ENCODE data around the gene PRKN. TPM values are rescaled to one million over a fixed set of nuclear protein-coding genes. Genes with fewer than 3 reads are reported as not detected.

Gene PRKN
- polyA plus RNA-seq, 1 donor from 2014 or later = 1.2 TPM

DNA sequence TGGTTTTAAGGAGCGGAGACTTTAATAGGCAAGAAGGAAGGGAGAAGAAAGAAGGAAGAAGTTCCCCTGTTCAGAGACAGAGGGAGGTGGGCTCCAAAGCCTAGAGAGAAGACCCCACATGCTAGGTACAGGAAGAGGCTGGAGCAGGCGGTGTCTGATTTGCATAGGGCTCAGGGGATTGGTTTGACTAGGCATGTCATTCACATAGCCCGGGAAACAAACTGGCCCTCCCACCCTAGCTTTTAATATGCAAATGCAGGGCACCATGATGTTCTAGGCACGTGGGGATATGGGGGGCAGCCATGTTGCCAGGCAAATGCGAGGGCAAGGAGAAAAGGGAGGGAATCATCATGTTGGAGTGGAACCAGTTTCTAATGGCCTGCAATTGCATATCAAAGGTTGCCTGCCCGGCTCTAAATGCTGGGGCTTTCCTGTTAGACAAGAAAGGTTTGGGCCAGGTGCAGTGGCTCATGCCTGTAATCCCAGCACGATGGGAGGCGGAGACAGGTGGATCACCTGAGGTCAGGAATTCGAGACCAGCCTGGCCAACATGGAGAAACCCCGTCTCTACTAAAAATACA, 1419.4 kb downstream of the PRKN start:
- no peaks in the 10 kb centered on the region for H3K36me3 ChIP-seq (ENCODE audit: insufficient read depth, low read length)
- H3K4me2 ChIP-seq (ENCODE audit: low read length) = no peak overlapping the region
- no peak overlapping the region for H3K9ac ChIP-seq (ENCODE audit: low read length)
- no peaks in the 10 kb centered on the region for H3F3A ChIP-seq (ENCODE audit: insufficient read depth, low read length, poor library complexity, severe bottlenecking)
- no peaks in the 10 kb centered on the region for H3K79me2 ChIP-seq (replicated peaks; ENCODE audit: insufficient read depth, low read length)
- no peaks in the 10 kb centered on the region for H3K9me3 ChIP-seq (ENCODE audit: low read length)
- H3K4me3 ChIP-seq (ENCODE audit: low read length) = no peak overlapping the region
- no peaks in the 10 kb centered on the region for H4K20me1 ChIP-seq (ENCODE audit: insufficient read depth)
- H3K27ac ChIP-seq (ENCODE audit: low read length) = no peak overlapping the region
- H2AFZ ChIP-seq (ENCODE audit: low read depth, low read length) = no peak overlapping the region
- H3K27me3 ChIP-seq (ENCODE audit: insufficient read depth, low read depth, low read length) = no peaks in the 10 kb centered on the region
- H3K9me2 ChIP-seq (ENCODE audit: insufficient read depth, low read length) = no peaks in the 10 kb centered on the region
- TF ChIP-seq REST (IDR thresholded peaks at IDR 0.05; ENCODE audit: borderline replicate concordance) (no peak), EP300 (conservative IDR thresholded peaks at IDR 0.05; ENCODE audit: poor library complexity, severe bottlenecking) (no peak), SMC3 (conservative IDR thresholded peaks at IDR 0.05; ENCODE audit: poor library complexity) (no peak), POLR2AphosphoS5 (IDR thresholded peaks at IDR 0.05) (no peak), TAF1 (IDR thresholded peaks at IDR 0.05; ENCODE audit: low read depth) (no peak), MXI1 (conservative IDR thresholded peaks at IDR 0.05; ENCODE audit: poor library complexity, severe bottlenecking) (no peak), RAD21 (conservative IDR thresholded peaks at IDR 0.05) (no peak), EZH2 (IDR thresholded peaks at IDR 0.05; ENCODE audit: borderline replicate concordance, insufficient read depth, low read length, poor library complexity, severe bottlenecking) (no peak)
- TF ChIP-seq, protein P1, sequence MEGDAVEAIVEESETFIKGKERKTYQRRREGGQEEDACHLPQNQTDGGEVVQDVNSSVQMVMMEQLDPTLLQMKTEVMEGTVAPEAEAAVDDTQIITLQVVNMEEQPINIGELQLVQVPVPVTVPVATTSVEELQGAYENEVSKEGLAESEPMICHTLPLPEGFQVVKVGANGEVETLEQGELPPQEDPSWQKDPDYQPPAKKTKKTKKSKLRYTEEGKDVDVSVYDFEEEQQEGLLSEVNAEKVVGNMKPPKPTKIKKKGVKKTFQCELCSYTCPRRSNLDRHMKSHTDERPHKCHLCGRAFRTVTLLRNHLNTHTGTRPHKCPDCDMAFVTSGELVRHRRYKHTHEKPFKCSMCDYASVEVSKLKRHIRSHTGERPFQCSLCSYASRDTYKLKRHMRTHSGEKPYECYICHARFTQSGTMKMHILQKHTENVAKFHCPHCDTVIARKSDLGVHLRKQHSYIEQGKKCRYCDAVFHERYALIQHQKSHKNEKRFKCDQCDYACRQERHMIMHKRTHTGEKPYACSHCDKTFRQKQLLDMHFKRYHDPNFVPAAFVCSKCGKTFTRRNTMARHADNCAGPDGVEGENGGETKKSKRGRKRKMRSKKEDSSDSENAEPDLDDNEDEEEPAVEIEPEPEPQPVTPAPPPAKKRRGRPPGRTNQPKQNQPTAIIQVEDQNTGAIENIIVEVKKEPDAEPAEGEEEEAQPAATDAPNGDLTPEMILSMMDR (IDR thresholded peaks at IDR 0.05; ENCODE audit: poor library complexity, severe bottlenecking) = no peak

- Histone ChIP-seq H3K9me3 (ENCODE audit: low read length) (no peaks in the 10 kb centered on the region), H3F3A (ENCODE audit: insufficient read depth, low read length, poor library complexity, severe bottlenecking) (no peaks in the 10 kb centered on the region), H3K27ac (ENCODE audit: low read length) (no peak overlapping the region), H3K27me3 (ENCODE audit: insufficient read depth, low read depth, low read length) (no peaks in the 10 kb centered on the region), H3K4me3 (ENCODE audit: low read length) (no peak overlapping the region), H3K36me3 (ENCODE audit: insufficient read depth, low read length) (no peaks in the 10 kb centered on the region), H3K9me2 (ENCODE audit: insufficient read depth, low read length) (no peaks in the 10 kb centered on the region), H2AFZ (ENCODE audit: low read depth, low read length) (no peak overlapping the region), H4K20me1 (ENCODE audit: insufficient read depth) (no peaks in the 10 kb centered on the region), H3K4me2 (ENCODE audit: low read length) (no peak overlapping the region), H3K79me2 (replicated peaks; ENCODE audit: insufficient read depth, low read length) (no peaks in the 10 kb centered on the region), H3K9ac (ENCODE audit: low read length) (no peak overlapping the region)
- TF ChIP-seq RAD21 (conservative IDR thresholded peaks at IDR 0.05) (no peak), EP300 (conservative IDR thresholded peaks at IDR 0.05; ENCODE audit: poor library complexity, severe bottlenecking) (no peak), EZH2 (IDR thresholded peaks at IDR 0.05; ENCODE audit: borderline replicate concordance, insufficient read depth, low read length, poor library complexity, severe bottlenecking) (no peak), REST (IDR thresholded peaks at IDR 0.05; ENCODE audit: borderline replicate concordance) (no peak), SMC3 (conservative IDR thresholded peaks at IDR 0.05; ENCODE audit: poor library complexity) (no peak), POLR2AphosphoS5 (IDR thresholded peaks at IDR 0.05) (no peak), TAF1 (IDR thresholded peaks at IDR 0.05; ENCODE audit: low read depth) (no peak), MXI1 (conservative IDR thresholded peaks at IDR 0.05; ENCODE audit: poor library complexity, severe bottlenecking) (no peak)
- TF ChIP-seq, protein P1 (IDR thresholded peaks at IDR 0.05; ENCODE audit: poor library complexity, severe bottlenecking) = no peak
Observed at GRCh38 chr6:161305860-161306259, 1421.7 kb downstream of the PRKN start.

Data from neural cell (in vitro differentiated cells).